GM23338 (cell line): ENCODE results near the gene TMEM117. TPM values are rescaled to one million over a fixed set of nuclear protein-coding genes. Genes with fewer than 3 reads are reported as not detected.

Experiments used
- ATAC-seq: fragments of 200-7000 bp; cut with Tn5 transposase; 3 replicates; pipeline ENCODE4 v1.9.1; 2020
- DNase-seq: peaks from one replicate; pipeline ENCODE4 v3.0.0-alpha.2; 2015; ENCODE audit warnings: low spot score
- H2AFZ ChIP-seq: fragments of 200-600 bp; sonication (generic); 2 replicates; pipeline ENCODE4 v1.8.0; 2016; ENCODE audit warnings: antibody characterized with exemption, mild to moderate bottlenecking, moderate library complexity
- H3F3A ChIP-seq: fragments of 200-600 bp; sonication (generic); replicated peaks from 2 replicates; pipeline ENCODE4 v1.8.0; 2017; ENCODE audit warnings: antibody characterized with exemption, mixed run types, low read depth
- H3K27ac ChIP-seq: fragments of 200-600 bp; sonication (generic); 2 replicates; pipeline ENCODE4 v1.6.1; 2016; ENCODE audit warnings: low read depth
- H3K27me3 ChIP-seq: fragments of 200-600 bp; sonication (generic); 2 replicates; pipeline ENCODE4 v1.8.0; 2016; ENCODE audit warnings: mild to moderate bottlenecking, mixed run types, moderate library complexity; ENCODE audit not compliant: insufficient read depth
- H3K36me3 ChIP-seq: fragments of 200-600 bp; sonication (generic); 2 replicates; pipeline ENCODE4 v1.8.0; 2016; ENCODE audit warnings: mild to moderate bottlenecking; ENCODE audit not compliant: insufficient read depth
- H3K4me1 ChIP-seq: fragments of 200-600 bp; sonication (generic); 2 replicates; pipeline ENCODE4 v1.8.0; 2016; ENCODE audit warnings: mild to moderate bottlenecking, moderate library complexity; ENCODE audit not compliant: insufficient read depth
- H3K4me2 ChIP-seq: fragments of 200-600 bp; sonication (generic); 2 replicates; pipeline ENCODE4 v1.7.1; 2017; ENCODE audit warnings: mixed run types
- H3K4me3 ChIP-seq: fragments of 200-600 bp; sonication (generic); 2 replicates; pipeline ENCODE4 v1.6.1; 2016; ENCODE audit warnings: mixed run types
- H3K79me2 ChIP-seq: fragments of 200-600 bp; sonication (generic); replicated peaks from 2 replicates; pipeline ENCODE4 v1.8.0; 2017; ENCODE audit warnings: mild to moderate bottlenecking; ENCODE audit not compliant: insufficient read depth
- H3K9me2 ChIP-seq: fragments of 200-600 bp; sonication (generic); 2 replicates; pipeline ENCODE4 v1.8.0; 2017; ENCODE audit not compliant: insufficient read depth
- H4K20me1 ChIP-seq: fragments of 200-600 bp; sonication (generic); replicated peaks from 2 replicates; pipeline ENCODE4 v1.8.0; 2017; ENCODE audit warnings: mild to moderate bottlenecking; ENCODE audit not compliant: insufficient read depth
- H3K27ac Mint-ChIP-seq: 2 replicates; pipeline ENCODE4 v1.8.0; 2020; ENCODE audit warnings: inconsistent platforms, mild to moderate bottlenecking, moderate library complexity, mixed read lengths
- H3K27me3 Mint-ChIP-seq: 3 replicates; pipeline ENCODE4 v1.8.0; 2022; ENCODE audit warnings: low read depth, mild to moderate bottlenecking, moderate library complexity, mixed read lengths, inconsistent platforms; ENCODE audit not compliant: insufficient read depth, poor library complexity
- H3K36me3 Mint-ChIP-seq: 3 replicates; pipeline ENCODE4 v1.8.0; 2021; ENCODE audit warnings: low read depth, mild to moderate bottlenecking, inconsistent platforms, moderate library complexity, mixed read lengths
- H3K4me1 Mint-ChIP-seq: 3 replicates; pipeline ENCODE4 v1.8.0; 2020; ENCODE audit warnings: mild to moderate bottlenecking, inconsistent platforms, mixed read lengths
- H3K4me3 Mint-ChIP-seq: 3 replicates; pipeline ENCODE4 v1.8.0; 2021; ENCODE audit warnings: moderate library complexity, mild to moderate bottlenecking, inconsistent platforms, mixed read lengths
- H3K9me3 Mint-ChIP-seq: 3 replicates; pipeline ENCODE4 v1.8.0; 2020; ENCODE audit warnings: moderate library complexity, mild to moderate bottlenecking, inconsistent platforms, mixed read lengths
- CREB1 ChIP-seq: fragments of 250-450 bp; sonication (Bioruptor Pico); IDR thresholded peaks from 2 replicates; pipeline ENCODE4 v1.5.0; 2020; ENCODE audit warnings: low read depth, mild to moderate bottlenecking, moderate library complexity
- CTCF ChIP-seq, 2 experiments: fragments of 200-600 bp in 1 of 2; sonication (generic) in 1 of 2; conservative IDR thresholded peaks; 2 replicates each; pipeline versions ENCODE4 v1.5.1 to v1.6.1; 2016 to 2017; ENCODE audit warnings: antibody characterized with exemption in 2 of 2, low read depth in 2 of 2, mild to moderate bottlenecking in 2 of 2, moderate library complexity in 1 of 2
- EZH2 ChIP-seq: fragments of 200-600 bp; sonication (generic); IDR thresholded peaks from one replicate; pipeline ENCODE4 v1.8.0; 2017; ENCODE audit warnings: antibody characterized with exemption, mild to moderate bottlenecking, low read depth; ENCODE audit not compliant: unreplicated experiment
- EZH2phosphoT487 ChIP-seq: fragments of 200-600 bp; sonication (generic); IDR thresholded peaks from one replicate; pipeline ENCODE4 v1.8.1; 2018; ENCODE audit warnings: antibody characterized with exemption; ENCODE audit not compliant: unreplicated experiment
- JUNB ChIP-seq: IDR thresholded peaks from one replicate; pipeline ENCODE4 v1.6.1; 2016; ENCODE audit warnings: antibody characterized with exemption; ENCODE audit not compliant: unreplicated experiment
- POLR2AphosphoS5 ChIP-seq: IDR thresholded peaks from 2 replicates; pipeline ENCODE4 v1.6.1; 2016; ENCODE audit warnings: antibody characterized with exemption, low read depth
- ZNF331 ChIP-seq: fragments of 250-450 bp; sonication (Bioruptor Pico); IDR thresholded peaks from 2 replicates; pipeline ENCODE4 v1.5.0; 2020; ENCODE audit warnings: low read depth, mild to moderate bottlenecking, moderate library complexity
- ZNF462 ChIP-seq: fragments of 250-450 bp; sonication (Bioruptor Pico); IDR thresholded peaks from 2 replicates; pipeline ENCODE4 v1.5.0; 2020; ENCODE audit warnings: mild to moderate bottlenecking, moderate library complexity
- polyA plus RNA-seq: library from polyadenylated mRNA; unstranded; fragments of >200 nt; fragmentation: Nextera tagmentation; extraction: Ambion mirVana; gene quantifications from 2 replicates; pipeline ENCODE4 v1.2.1, GENCODE V29; 2016
- total RNA-seq: library from RNA; depleted of rRNA; stranded (reverse); fragments of >200 nt; shearing (Covaris generic); gene quantifications from 2 replicates; pipeline ENCODE4 v1.2.3, GENCODE V29; 2014

TMEM117 gene
- total and polyA plus RNA-seq, 2 experiments from 2014 or later, result 0.94 to 1.6 TPM

- ATAC-seq (peak; percentile 96), DNase-seq (peak; percentile 87)
- H3K27me3 Mint-ChIP-seq, result peaks cover 4% of the 10 kb centered on the region
- Histone ChIP-seq H2AFZ (peak within 1 kb of the TSS; percentile 93), H3F3A (no peaks in the 10 kb centered on the region; the same call in 1 of the 2 replicates), H4K20me1 (no peaks in the 10 kb centered on the region), H3K4me2 (peak within 1 kb of the TSS; percentile 87), H3K79me2 (peaks cover 28% of the 10 kb centered on the region), H3K36me3 (peaks cover 7% of the 10 kb centered on the region), H3K4me1 (peaks cover 5% of the 10 kb centered on the region; the same call in 1 of the 2 replicates), H3K27me3 (no peaks in the 10 kb centered on the region), H3K4me3 (peak within 1 kb of the TSS; percentile 82), H3K27ac (peak within 1 kb of the TSS; percentile 95), H3K9me2 (no peaks in the 10 kb centered on the region)
- peak within 1 kb of the TSS; percentile 99 for H3K4me3 Mint-ChIP-seq
- H3K36me3 Mint-ChIP-seq, result peaks cover 10% of the 10 kb centered on the region
- H3K4me1 Mint-ChIP-seq, result peaks cover 9% of the 10 kb centered on the region; the same call in 2 of the 3 replicates
- TF ChIP-seq CREB1 (CRISPR knock-in tag) (peak; percentile 95), CTCF (conservative IDR thresholded peaks at IDR 0.05; ENCODE audit: low read depth in 2 of 2) (peak in 1 of 2 experiments; percentile 4; a peak in 1 of 4 replicates), JUNB (no peak), POLR2AphosphoS5 (peak; percentile 66)
- H3K27ac Mint-ChIP-seq, result peak within 1 kb of the TSS; percentile 100
- no peaks in the 10 kb centered on the region; the same call in 2 of the 3 replicates for H3K9me3 Mint-ChIP-seq
Measured at GRCh38 chr12:43805860-43806736, 29.8 kb upstream of the TMEM117 start, which contains the start of gene TWF1. Gene TWF1 (minus strand): TSS chr12:43806317. CDS start chr12:43806245, 72 bp downstream.

- no peaks in the 10 kb centered on the region for H3K9me2 ChIP-seq
- DNase-seq (no peak), ATAC-seq (no peak)
- peak overlapping the region; percentile 93; the same call in 1 of the 2 replicates for H2AFZ ChIP-seq
- H3K27ac ChIP-seq, result peak overlapping the region; percentile 95
- H3K36me3 ChIP-seq, result peaks cover 1% of the 10 kb centered on the region
- peak overlapping the region; percentile 87 for H3K4me2 ChIP-seq
- H3K4me1 ChIP-seq, result peaks cover 5% of the 10 kb centered on the region; the same call in 1 of the 2 replicates
- Mint-ChIP-seq H3K27me3 (peaks cover 4% of the 10 kb centered on the region), H3K36me3 (peaks cover 8% of the 10 kb centered on the region), H3K4me1 (peaks cover 9% of the 10 kb centered on the region; the same call in 2 of the 3 replicates), H3K4me3 (peak overlapping the region; percentile 99), H3K27ac (peak overlapping the region; percentile 100), H3K9me3 (no peaks in the 10 kb centered on the region; the same call in 2 of the 3 replicates)
- H3F3A ChIP-seq, result no peaks in the 10 kb centered on the region; the same call in 1 of the 2 replicates
- H3K27me3 ChIP-seq, result no peaks in the 10 kb centered on the region
- peak overlapping the region; percentile 82 for H3K4me3 ChIP-seq
- H3K79me2 ChIP-seq, result peaks cover 28% of the 10 kb centered on the region
- H4K20me1 ChIP-seq, result no peaks in the 10 kb centered on the region
- TF ChIP-seq ZNF331 (CRISPR knock-in tag) (no peak), EZH2 (no peak), POLR2AphosphoS5 (no peak), JUNB (no peak), EZH2phosphoT487 (no peak), ZNF462 (CRISPR knock-in tag) (no peak)
Measured at GRCh38 chr12:43806737-43807072, 29.2 kb upstream of the TMEM117 start.
